HepG2 (cell line): ENCODE results near the gene NOTUM. TPM values are rescaled to one million over a fixed set of nuclear protein-coding genes. Genes with fewer than 3 reads are reported as not detected.

ENCODE experiments used
- ATAC-seq: fragments of 200-7000 bp; cut with Tn5 transposase; 3 replicates; pipeline ENCODE4 v1.9.1; 2020; ENCODE audit warnings: mild to moderate bottlenecking, moderate library complexity
- BruUV-seq: library from RNA; stranded (reverse); fragments of 400-500 nt; replicated peaks from 2 replicates; lab custom pipeline; 2021; lab: Mats Ljungman, UMichigan
- CTCF ChIA-PET: fragments of 300-600 bp; formaldehyde crosslinking; extraction: SDS; loops from one replicate; lab custom pipeline; 2021; ENCODE audit warnings: low total read pairs, inconsistent platforms, low intra/inter-chr PET ratio; lab: Yijun Ruan, JAX
- POLR2A ChIA-PET: fragments of 350-600 bp; sonication (Branson Sonifier 250); formaldehyde crosslinking; loops from one replicate; lab custom pipeline; 2020; ENCODE audit warnings: antibody characterized with exemption, inconsistent platforms; lab: Yijun Ruan, JAX
- DNase-seq: peaks from one replicate; pipeline ENCODE4 v3.0.0-alpha.2; 2015; ENCODE audit warnings: low spot score
- FAIRE-seq: peaks from 3 replicates; lab custom pipeline; 2011; peaks lifted over from hg19 to GRCh38; lab: Jason Lieb, UNC
- H2AFZ ChIP-seq: one replicate; pipeline ENCODE4 v1.6.1; 2011; ENCODE audit warnings: low read length, inconsistent platforms
- H3K27ac ChIP-seq: fragments of 300-600 bp; 3 replicates; pipeline ENCODE4 v1.8.0; 2011; ENCODE audit warnings: mixed run types, mild to moderate bottlenecking, mixed read lengths, low read length, inconsistent platforms; ENCODE audit not compliant: insufficient read depth; ENCODE audit errors: extremely low read length
- H3K27me3 ChIP-seq, 2 experiments: fragments of 200-600 bp in 1 of 2; 2 replicates in 1 of 2; 3 replicates in 1 of 2; pipeline versions ENCODE4 v1.6.0 to v1.8.0; 2011; ENCODE audit warnings: low read length in 2 of 2, mild to moderate bottlenecking in 2 of 2, moderate library complexity in 2 of 2, inconsistent platforms in 1 of 2; ENCODE audit not compliant: insufficient read depth in 2 of 2, control insufficient read depth in 1 of 2
- H3K36me3 ChIP-seq, 2 experiments: fragments of 200-600 bp in 1 of 2; replicated peaks in 1 of 2; 2 replicates in 1 of 2; 3 replicates in 1 of 2; pipeline versions ENCODE4 v1.5.1 to v1.8.0; 2011; ENCODE audit warnings: low read length in 2 of 2, inconsistent platforms in 1 of 2; ENCODE audit not compliant: insufficient read depth in 2 of 2, control insufficient read depth in 1 of 2
- H3K4me1 ChIP-seq: 2 replicates; pipeline ENCODE4 v1.5.1; 2012; ENCODE audit warnings: low read length, inconsistent platforms; ENCODE audit not compliant: insufficient read depth
- H3K4me2 ChIP-seq: 2 replicates; pipeline ENCODE4 v1.6.0; 2011; ENCODE audit warnings: low read depth, low read length, inconsistent platforms
- H3K4me3 ChIP-seq, 3 experiments: fragments of 200-600 bp in 1 of 3; sonication (generic), shearing (Covaris generic) in 1 of 3; replicated peaks in 1 of 3; 2 replicates each; pipeline ENCODE4 v1.5.1; 2011 to 2016; ENCODE audit warnings: low read length in 3 of 3, inconsistent platforms in 2 of 3, low read depth in 2 of 3, mild to moderate bottlenecking in 2 of 3, control low read depth in 1 of 3, mixed read lengths in 1 of 3; ENCODE audit not compliant: insufficient read depth in 1 of 3
- H3K79me2 ChIP-seq: one replicate; pipeline ENCODE4 v1.6.1; 2011; ENCODE audit warnings: low read length, inconsistent platforms; ENCODE audit not compliant: insufficient read depth
- H3K9ac ChIP-seq: 2 replicates; pipeline ENCODE4 v1.6.0; 2011; ENCODE audit warnings: mild to moderate bottlenecking, low read depth, low read length, inconsistent platforms; ENCODE audit not compliant: insufficient read depth
- H3K9me3 ChIP-seq: 2 replicates; pipeline ENCODE4 v1.5.1; 2012; ENCODE audit warnings: mild to moderate bottlenecking, low read length
- H4K20me1 ChIP-seq: 2 replicates; pipeline ENCODE4 v1.6.0; 2011; ENCODE audit warnings: inconsistent platforms, mild to moderate bottlenecking, low read length, moderate library complexity; ENCODE audit not compliant: insufficient read depth
- ATF7-NPFF ChIP-seq: sonication (generic); formaldehyde crosslinking; IDR thresholded peaks from 2 replicates; pipeline ENCODE4 v1.8.1; 2023; ENCODE audit warnings: mild to moderate bottlenecking, low read depth, missing genetic modification reagents, moderate library complexity
- HINFP ChIP-seq: sonication (generic); formaldehyde crosslinking; IDR thresholded peaks from 2 replicates; pipeline ENCODE4 v1.4.0; 2020; ENCODE audit warnings: low read depth, mild to moderate bottlenecking, missing genetic modification reagents
- MAFK ChIP-seq, 2 experiments: IDR thresholded peaks in 1 of 2; conservative IDR thresholded peaks in 1 of 2; 2 replicates each; pipeline ENCODE4 v1.6.1; 2011; ENCODE audit warnings: improper control_type of control experiment in 2 of 2, low read length in 2 of 2
- MTF2 ChIP-seq: sonication (generic); formaldehyde crosslinking; IDR thresholded peaks from 2 replicates; pipeline ENCODE4 v1.5.0; 2020; ENCODE audit warnings: missing genetic modification reagents, borderline replicate concordance
- NFATC3 ChIP-seq: sonication (generic); formaldehyde crosslinking; IDR thresholded peaks from 2 replicates; pipeline ENCODE4 v1.5.1; 2020; ENCODE audit warnings: mild to moderate bottlenecking, missing genetic modification reagents
- NFKBIZ ChIP-seq: IDR thresholded peaks from 2 replicates; pipeline ENCODE4 v1.6.1; 2018; ENCODE audit warnings: missing genetic modification reagents, missing compliant biosample characterization
- POLR2A ChIP-seq, 2 experiments: IDR thresholded peaks; 2 replicates each; pipeline ENCODE4 v1.6.1; 2011; ENCODE audit warnings: low read depth in 2 of 2, low read length in 2 of 2, mild to moderate bottlenecking in 1 of 2, moderate library complexity in 1 of 2; ENCODE audit not compliant: insufficient read depth in 1 of 2
- SSRP1 ChIP-seq: IDR thresholded peaks from 2 replicates; pipeline ENCODE4 v1.6.1; 2016; ENCODE audit warnings: control low read depth
- TERF1 ChIP-seq: sonication (generic); formaldehyde crosslinking; IDR thresholded peaks from 2 replicates; pipeline ENCODE4 v1.8.0; 2022; ENCODE audit warnings: mild to moderate bottlenecking, missing genetic modification reagents, moderate library complexity
- TSC22D2 ChIP-seq: sonication (generic); formaldehyde crosslinking; IDR thresholded peaks from 2 replicates; pipeline ENCODE4 v1.5.1; 2020; ENCODE audit warnings: missing genetic modification reagents, mild to moderate bottlenecking, borderline replicate concordance
- ZBTB26 ChIP-seq: IDR thresholded peaks from 2 replicates; pipeline ENCODE4 v1.6.1; 2016; ENCODE audit warnings: missing compliant biosample characterization, missing genetic modification reagents, borderline replicate concordance
- ZNF253 ChIP-seq: sonication (generic); formaldehyde crosslinking; IDR thresholded peaks from 2 replicates; pipeline ENCODE4 v1.8.0; 2022; ENCODE audit warnings: mild to moderate bottlenecking, missing genetic modification reagents, borderline replicate concordance
- ZNF274 ChIP-seq: sonication (generic); formaldehyde crosslinking; IDR thresholded peaks from 2 replicates; pipeline ENCODE4 v1.5.1; 2020; ENCODE audit warnings: mild to moderate bottlenecking, missing genetic modification reagents
- ZNF510 ChIP-seq: sonication (generic); formaldehyde crosslinking; IDR thresholded peaks from 2 replicates; pipeline ENCODE4 v1.4.0; 2020; ENCODE audit warnings: low read depth, mild to moderate bottlenecking, missing genetic modification reagents
- ZNF607 ChIP-seq: sonication (generic); formaldehyde crosslinking; IDR thresholded peaks from 2 replicates; pipeline ENCODE4 v1.5.1; 2020; ENCODE audit warnings: missing genetic modification reagents, mild to moderate bottlenecking, borderline replicate concordance
- ZNF703 ChIP-seq: sonication (generic); formaldehyde crosslinking; IDR thresholded peaks from 2 replicates; pipeline ENCODE4 v1.5.1; 2020; ENCODE audit warnings: missing genetic modification reagents, mild to moderate bottlenecking, moderate library complexity, borderline replicate concordance
- ZNF704 ChIP-seq: sonication (generic); formaldehyde crosslinking; IDR thresholded peaks from 2 replicates; pipeline ENCODE4 v1.8.1; 2023; ENCODE audit warnings: mild to moderate bottlenecking, inconsistent platforms, moderate library complexity, missing genetic modification reagents, borderline replicate concordance
- ZSCAN29 ChIP-seq: sonication (generic); formaldehyde crosslinking; conservative IDR thresholded peaks from 2 replicates; pipeline ENCODE4 v1.4.0; 2020; ENCODE audit warnings: mild to moderate bottlenecking, missing genetic modification reagents
- WGBS: methylation state at CpG from one replicate; pipeline ENCODE4 v1.1.6; 2017; ENCODE audit warnings: low lambda C conversion rate; 5-methylcytosine and 5-hydroxymethylcytosine counted together
- in situ Hi-C: cut with HindIII; loops from 2 replicates; pipeline ENCODE4 v1.10.0; 2017; ENCODE audit warnings: low pct_unique_long_range_greater_than_20kb; ENCODE audit not compliant: extremely low pct_ligation_motif_present
- intact Hi-C: fragments of 100-400 bp; cut with micrococcal nuclease; formaldehyde crosslinking; loops from one replicate; pipeline ENCODE4 v1.10.0; 2022; ENCODE audit not compliant: unreplicated experiment
- polyA plus RNA-seq, 8 experiments: library from polyadenylated mRNA; depleted of rRNA in 3 of 8; stranded (reverse) in 7 of 8; unstranded in 1 of 8; fragments of >200 nt; fragmentation: Illumina TruSeq in 4 of 8; extraction: Trizol in 4 of 8; gene quantifications; 2 replicates each; pipeline versions ENCODE4 v1.2.1 to v1.2.3, GENCODE V29; 2011 to 2016; ENCODE audit warnings: low read depth in 4 of 8, missing spikeins in 1 of 8, mixed read lengths in 1 of 8; ENCODE audit not compliant: insufficient read depth in 1 of 8
- total RNA-seq, 5 experiments: library from RNA; depleted of rRNA; stranded (reverse); fragments of >200 nt; fragmentation: Illumina TruSeq; extraction: Trizol; gene quantifications; 2 replicates each; pipeline ENCODE4 v1.2.3, GENCODE V29; 2016; ENCODE audit warnings: low read depth in 1 of 5

Gene NOTUM
- total and polyA plus RNA-seq, 2 of the 13 experiments (the other 11 are each of a cell fraction or from before 2014, with no cell fraction given), result 150 to 160 TPM

GRCh38 chr17:81925860-81926450, 35.0 kb downstream of the NOTUM start:
- H3K4me1 ChIP-seq, result peaks cover 50% of the 10 kb centered on the region
- H3K9me3 ChIP-seq, result no peaks in the 10 kb centered on the region
- no peak for FAIRE-seq
- no peak for DNase-seq
- peaks cover 59% of the 10 kb centered on the region for H3K79me2 ChIP-seq
- ChIA-PET POLR2A (interaction anchor here (0.7 to 6.1 kb wide), 29 partner anchors 9 to 316 kb away, joined by 3 to 71 read pairs (median 5); partner anchors contain the start of genes CENPX, LRRC45, MCRIP1 and MRPL12), CTCF (no interaction called here)
- intact Hi-C loops (loop anchor here (2.0 kb wide), 1 partner anchor 15 kb away; the partner anchor contains the start of gene PCYT2), in situ Hi-C loops (no loop called here)
- WGBS, result 36% methylated on average over 10 of the region's 10 CpGs
- peak overlapping the region; percentile 79 to 94 (median 91) for H3K4me3 ChIP-seq
- H3K4me2 ChIP-seq, result peak overlapping the region; percentile 88
- no peaks in the 10 kb centered on the region for H3K27me3 ChIP-seq
- no peak overlapping the region for H2AFZ ChIP-seq
- peak overlapping the region; percentile 92 for H3K27ac ChIP-seq
- ATAC-seq, result no peak
- BruUV-seq, result no TSS peak
- peaks cover 11 to 13% of the 10 kb centered on the region in 2 experiments; a peak in 4 of 5 replicates for H3K36me3 ChIP-seq
- peaks cover 28% of the 10 kb centered on the region for H4K20me1 ChIP-seq
- H3K9ac ChIP-seq, result peak overlapping the region; percentile 91
- TF ChIP-seq NFKBIZ (peak; percentile 15; the same call in 1 of the 2 replicates), ZBTB26 (CRISPR knock-in tag) (0 out of 2 replicates have a peak, but pooled peaks have one; percentile 13), TSC22D2 (CRISPR knock-in tag) (0 out of 2 replicates have a peak, but pooled peaks have one; percentile 14), ATF7-NPFF (CRISPR knock-in tag) (0 out of 2 replicates have a peak, but pooled peaks have one; percentile 7), ZNF703 (no peak), SSRP1 (CRISPR knock-in tag) (0 out of 2 replicates have a peak, but pooled peaks have one; percentile 56), HINFP (CRISPR knock-in tag) (peak; percentile 28; the same call in 1 of the 2 replicates), MAFK (conservative IDR thresholded peaks at IDR 0.05 in 1 of 2, IDR thresholded peaks at IDR 0.05 in 1 of 2; ENCODE audit: low read length in 2 of 2) (no peak), ZNF510 (CRISPR knock-in tag) (0 out of 2 replicates have a peak, but pooled peaks have one; percentile 50), ZNF253 (no peak), POLR2A (IDR thresholded peaks at IDR 0.05; ENCODE audit: insufficient read depth in 1 of 2, low read depth in 2 of 2, low read length in 2 of 2) (peak in 1 of 2 experiments; percentile 68; a peak in 1 of 4 replicates), ZNF274 (peak; percentile 84), ZNF704 (0 out of 2 replicates have a peak, but pooled peaks have one; percentile 35), ZSCAN29 (0 out of 2 replicates have a peak, but pooled peaks have one; percentile 34), NFATC3 (CRISPR knock-in tag) (peak; percentile 59; the same call in 1 of the 2 replicates), ZNF607 (CRISPR knock-in tag) (peak; percentile 8; the same call in 1 of the 2 replicates), MTF2 (CRISPR knock-in tag) (0 out of 2 replicates have a peak, but pooled peaks have one; percentile 30), TERF1 (no peak)
